Prostate gland (tissue), 2 donors: ENCODE data around the gene CPSF6.

Experiments used
- CTCF ChIP-seq, 4 experiments: fragments of 200-600 bp in 2 of 4; fragments of 450-650 bp in 2 of 4; sonication (generic) in 2 of 4; IDR thresholded peaks; 1 replicate in 3 of 4; 2 replicates in 1 of 4; pipeline ENCODE4 v1.5.1; 2016 to 2019; ENCODE audit warnings: antibody characterized with exemption in 4 of 4, mild to moderate bottlenecking in 2 of 4, moderate library complexity in 2 of 4
- POLR2AphosphoS5 ChIP-seq: sonication (generic); formaldehyde crosslinking; IDR thresholded peaks from one replicate; pipeline ENCODE4 v1.6.1; 2017; ENCODE audit warnings: antibody characterized with exemption

- TF ChIP-seq CTCF (IDR thresholded peaks at IDR 0.05): peak; percentile 11 to 54 (median 48)
- no peak for TF ChIP-seq POLR2AphosphoS5
Measured at GRCh38 chr12:69254046-69254445, 14.7 kb downstream of the CPSF6 start.
